ENCODE results near the gene TRABD.
"Not testable (repeated sequence)": the region's sequence is repeated elsewhere in the genome, so short reads cannot be mapped to it uniquely, and the experiment has no call there.

TRABD gene

DNA sequence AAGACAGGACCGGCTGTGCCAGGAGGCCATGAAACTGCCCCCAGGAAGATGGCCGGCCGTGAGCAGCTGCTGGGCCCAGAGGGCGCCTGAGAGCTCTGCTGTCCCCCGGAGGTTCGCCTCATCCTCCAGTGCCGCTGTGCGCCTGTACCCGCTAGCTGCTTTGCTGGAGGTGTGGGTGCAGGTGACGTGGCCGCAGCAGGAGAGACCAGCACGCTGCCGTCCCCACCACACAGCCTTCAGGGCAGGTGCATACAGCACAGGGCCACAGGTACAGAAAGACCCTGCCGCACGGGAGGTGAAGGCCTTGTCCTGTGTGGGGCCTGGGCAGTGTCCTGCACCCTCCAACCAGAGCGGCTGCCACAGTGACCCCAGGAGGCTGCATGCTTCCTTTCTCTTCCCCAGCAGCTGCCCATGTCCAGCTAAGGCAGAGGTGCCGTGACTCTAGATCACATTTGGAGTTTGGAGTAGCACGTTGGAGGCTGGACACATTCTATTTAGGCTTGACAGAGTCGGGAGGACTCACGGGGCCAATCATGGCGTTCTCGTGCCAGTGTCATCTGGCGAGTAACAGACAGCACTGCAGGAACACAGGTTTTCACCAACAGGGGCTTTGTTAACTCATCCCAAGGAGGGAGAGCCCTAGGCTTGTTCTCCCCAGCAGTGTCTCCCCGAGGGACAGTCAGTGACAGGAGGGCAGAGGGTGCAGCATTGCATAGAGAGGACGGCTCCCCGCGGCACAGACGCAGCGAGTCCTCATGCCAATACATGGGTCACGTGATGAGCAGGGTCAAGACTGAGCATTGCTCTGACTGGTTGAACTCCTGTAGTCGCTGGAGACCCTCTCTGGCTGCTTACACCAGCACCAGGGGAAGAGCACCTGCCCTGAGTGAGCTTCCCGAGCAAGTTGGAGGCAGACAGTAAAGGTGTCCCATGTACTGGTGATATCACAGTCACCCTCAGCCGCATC, 33.9 kb upstream of the TRABD start:
- DNase-seq (ENCODE audit: insufficient read length, low spot score) (no peak), FAIRE-seq (no peak)

DNA sequence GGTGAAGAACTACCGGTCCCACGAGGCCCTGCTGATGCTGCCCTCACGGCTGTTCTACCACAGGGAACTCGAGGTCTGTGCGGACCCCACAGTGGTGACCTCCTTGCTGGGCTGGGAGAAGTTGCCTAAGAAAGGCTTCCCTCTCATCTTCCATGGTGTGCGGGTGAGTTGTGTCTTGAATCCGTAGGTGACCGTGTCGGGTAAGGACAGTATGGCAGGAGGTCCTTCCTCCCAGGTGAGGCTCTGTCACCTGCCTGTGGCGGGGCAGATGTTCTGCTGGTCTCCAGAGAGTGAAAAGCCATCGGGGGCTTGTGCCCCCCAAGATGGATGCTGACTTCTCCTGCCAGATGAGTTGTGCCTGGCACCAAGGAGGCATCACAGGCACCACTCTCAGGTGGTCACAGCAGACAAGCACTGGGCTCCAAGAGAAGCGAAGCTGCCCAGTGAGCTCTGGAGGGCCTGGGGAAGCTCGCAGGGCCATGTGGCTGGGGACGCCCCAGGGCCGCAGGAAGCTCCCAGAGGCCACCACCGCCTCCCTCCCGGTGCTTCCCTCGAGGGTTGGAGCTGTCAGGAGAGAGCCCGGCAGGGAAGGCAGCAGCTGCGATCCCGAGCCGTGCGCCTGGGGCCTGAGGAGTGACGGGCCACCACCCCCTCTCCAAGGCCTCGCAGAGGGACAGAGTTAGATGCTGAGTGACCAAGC, 32.5 kb upstream of the TRABD start:
- FAIRE-seq, result no peak

DNA sequence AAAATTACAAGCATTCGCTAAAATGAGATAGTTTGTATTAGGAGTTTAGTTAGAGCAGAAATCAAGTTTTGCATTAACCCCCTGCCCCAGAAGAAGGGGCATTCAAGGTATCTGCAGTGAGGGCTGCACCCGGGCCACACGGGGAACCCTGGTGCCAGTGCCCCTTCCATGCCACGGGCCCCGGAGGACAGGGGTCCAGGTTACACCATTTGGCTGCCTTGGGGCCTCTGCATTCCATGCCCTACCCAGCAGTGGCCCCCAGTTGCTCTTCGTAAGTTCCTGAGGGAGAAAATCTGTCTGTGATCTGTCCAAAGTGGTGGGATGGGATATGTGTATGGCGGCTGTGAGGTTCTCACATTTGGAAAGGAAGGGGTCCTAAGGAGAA, 32.0 kb upstream of the TRABD start:
- DNase-seq (ENCODE audit: insufficient read length, low spot score) (no peak), FAIRE-seq (no peak)

More for the DNA sequence above, 32.5 kb upstream of the TRABD start:
- DNase-seq (ENCODE audit: insufficient read length, low spot score), result no peak

DNA sequence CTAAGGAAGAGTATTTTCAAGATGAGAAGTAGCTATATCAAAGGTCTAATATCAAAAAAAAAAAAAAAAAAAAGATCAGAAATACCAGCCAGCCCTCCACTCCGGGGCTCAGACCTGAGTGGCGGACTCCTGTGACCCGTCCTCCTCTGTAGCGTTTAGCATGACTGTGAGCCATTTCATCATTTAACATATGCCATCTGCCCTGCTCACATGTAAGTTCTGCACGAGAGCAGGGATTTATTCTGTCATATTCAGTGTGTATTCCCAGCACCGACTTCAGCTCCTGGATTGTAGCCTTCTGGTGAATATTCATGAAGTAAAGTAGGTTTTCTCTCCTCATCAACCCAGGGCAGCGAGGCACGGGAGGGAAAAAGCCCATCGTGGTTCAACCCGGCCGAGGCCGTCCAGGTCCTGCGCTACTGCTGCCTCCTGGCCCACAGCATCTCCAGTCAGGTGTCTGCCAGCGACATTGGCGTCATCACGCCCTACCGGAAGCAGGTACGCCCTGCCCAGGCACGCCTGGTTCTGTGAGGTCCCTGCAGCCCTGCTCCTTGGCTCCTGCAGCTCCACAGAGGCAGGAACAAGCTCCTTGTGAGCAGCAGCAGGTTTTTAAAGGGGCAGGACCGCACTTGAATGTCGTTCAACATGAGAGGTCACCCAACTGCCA, 27.9 kb upstream of the TRABD start:
- no peak for FAIRE-seq
- no peak for DNase-seq (ENCODE audit: insufficient read length, low spot score)

DNA sequence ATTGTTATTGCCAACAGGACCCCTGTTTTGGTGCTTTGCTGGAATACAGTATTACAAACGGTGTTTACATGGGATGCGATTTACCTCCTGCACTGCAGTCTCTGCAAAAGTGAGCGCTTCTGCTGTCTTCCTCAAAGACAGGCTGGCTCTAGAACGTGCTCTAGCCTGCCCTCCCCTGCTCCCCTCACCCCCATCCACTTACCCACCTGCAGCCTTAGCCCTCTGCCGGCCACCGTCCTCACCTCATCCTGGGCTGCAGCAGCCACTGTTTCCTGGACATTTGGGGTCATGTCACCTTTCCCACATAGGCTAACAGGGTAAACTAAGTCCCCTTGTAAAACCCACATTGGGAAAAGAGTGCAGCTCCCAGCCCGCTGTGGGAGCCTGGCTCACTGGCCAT, 24.8 kb upstream of the TRABD start:
- FAIRE-seq, result no peak

DNA sequence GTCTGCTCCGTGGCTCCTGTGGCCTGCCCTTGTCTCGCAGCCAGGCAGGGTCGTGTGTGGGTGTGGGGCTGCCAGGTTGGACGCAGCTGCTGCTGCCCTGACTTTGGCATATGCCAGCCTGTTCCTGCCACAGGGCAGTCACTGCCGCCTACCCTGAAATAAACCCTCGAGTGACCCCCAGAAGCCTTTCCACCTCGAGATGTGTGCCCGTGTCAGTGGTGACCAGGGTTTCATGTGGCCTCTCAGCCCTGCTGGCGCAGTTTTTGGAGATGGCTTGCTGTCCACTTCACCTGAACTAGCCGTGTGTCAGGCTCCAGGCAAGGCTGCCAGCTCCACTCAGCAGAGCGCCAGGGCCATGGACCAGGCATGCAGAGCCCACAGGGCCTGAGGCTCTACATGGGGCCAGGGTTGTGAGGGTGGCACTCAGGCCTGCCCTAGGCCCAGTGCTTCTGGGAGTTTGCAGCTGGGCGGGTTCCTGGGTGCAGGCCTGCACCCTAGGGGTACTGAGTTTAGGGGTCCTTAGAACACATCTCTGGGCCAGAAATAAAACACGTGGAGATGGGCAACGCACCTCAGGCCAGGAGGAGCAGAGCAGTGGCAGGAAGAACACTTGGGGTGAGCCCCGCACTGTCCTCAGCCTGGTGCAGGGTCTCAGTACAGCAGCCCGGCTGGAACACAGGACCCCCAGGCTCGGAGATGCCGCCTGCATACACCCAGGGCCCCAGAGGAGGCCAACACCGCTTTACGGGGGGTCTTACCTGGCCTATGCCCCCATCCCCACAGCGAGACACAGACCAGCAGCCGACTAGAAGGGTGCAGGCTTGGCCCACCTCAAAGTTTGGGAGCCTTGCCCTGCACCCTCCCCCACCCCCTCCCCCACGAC, 24.0 kb upstream of the TRABD start:
- DNase-seq (ENCODE audit: insufficient read length, low spot score) (no peak), FAIRE-seq (no peak)

More for the DNA sequence above, 24.8 kb upstream of the TRABD start:
- DNase-seq (ENCODE audit: insufficient read length, low spot score), result no peak

DNA sequence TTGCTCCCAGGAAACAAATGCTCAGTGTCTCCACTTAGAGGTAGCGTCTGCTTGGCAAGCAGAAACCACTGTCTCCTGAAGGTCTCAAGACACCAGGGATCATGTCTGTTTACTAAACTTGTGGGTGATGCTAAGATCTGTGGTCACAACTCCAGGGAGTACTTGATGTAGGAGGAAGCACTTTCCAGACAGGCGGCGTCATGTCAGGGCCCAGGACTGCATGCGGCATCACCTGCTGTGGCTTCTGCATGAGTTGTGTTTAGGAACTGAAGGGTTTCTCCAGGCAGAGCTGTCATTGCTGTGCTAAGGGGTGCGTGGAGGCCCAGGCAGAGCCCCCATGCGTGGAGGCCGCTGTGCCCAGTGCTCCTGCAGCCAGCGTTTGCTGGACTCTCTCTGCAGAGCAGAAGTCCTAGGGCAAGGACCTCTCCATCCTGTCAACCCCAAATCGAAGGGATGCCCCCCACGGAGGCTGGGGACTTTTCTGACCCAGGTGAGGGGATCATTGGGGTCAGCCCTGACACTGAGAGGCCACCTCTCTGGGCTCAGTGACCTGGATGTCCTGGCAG, 23.2 kb upstream of the TRABD start:
- FAIRE-seq (no peak), DNase-seq (ENCODE audit: insufficient read length, low spot score) (no peak)

DNA sequence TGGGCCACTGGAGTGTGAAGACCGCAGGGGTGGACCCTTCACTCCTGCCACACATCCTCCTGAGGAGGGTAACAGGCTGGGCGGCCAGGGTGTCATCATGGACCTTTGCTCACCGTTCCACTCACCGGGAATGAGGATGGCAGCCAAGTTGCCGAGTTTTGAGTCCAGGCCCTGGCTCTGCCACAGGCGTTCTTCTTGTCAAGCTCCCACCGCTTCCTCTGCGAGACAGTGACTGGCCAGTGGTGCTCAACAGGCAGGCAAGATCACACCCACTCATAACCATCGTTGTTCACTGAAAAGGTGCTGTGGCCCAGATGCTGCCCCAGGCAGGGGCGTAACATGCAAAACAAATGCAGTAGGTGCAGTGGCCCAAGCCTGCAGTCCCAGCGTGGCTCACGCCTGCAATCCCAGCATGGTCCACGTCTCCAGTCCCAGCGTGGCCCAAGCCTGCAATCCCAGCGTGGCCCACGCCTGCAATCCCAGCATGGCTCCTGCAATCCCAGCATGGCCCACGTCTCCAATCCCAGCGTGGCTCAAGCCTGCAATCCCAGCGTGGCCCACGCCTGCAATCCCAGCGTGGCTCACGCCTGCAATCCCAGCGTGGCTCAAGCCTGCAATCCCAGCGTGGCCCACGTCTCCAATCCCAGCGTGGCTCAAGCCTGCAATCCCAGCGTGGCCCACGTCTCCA, 20.1 kb upstream of the TRABD start:
- DNase-seq (ENCODE audit: insufficient read length, low spot score) (no peak), FAIRE-seq (no peak)

DNA sequence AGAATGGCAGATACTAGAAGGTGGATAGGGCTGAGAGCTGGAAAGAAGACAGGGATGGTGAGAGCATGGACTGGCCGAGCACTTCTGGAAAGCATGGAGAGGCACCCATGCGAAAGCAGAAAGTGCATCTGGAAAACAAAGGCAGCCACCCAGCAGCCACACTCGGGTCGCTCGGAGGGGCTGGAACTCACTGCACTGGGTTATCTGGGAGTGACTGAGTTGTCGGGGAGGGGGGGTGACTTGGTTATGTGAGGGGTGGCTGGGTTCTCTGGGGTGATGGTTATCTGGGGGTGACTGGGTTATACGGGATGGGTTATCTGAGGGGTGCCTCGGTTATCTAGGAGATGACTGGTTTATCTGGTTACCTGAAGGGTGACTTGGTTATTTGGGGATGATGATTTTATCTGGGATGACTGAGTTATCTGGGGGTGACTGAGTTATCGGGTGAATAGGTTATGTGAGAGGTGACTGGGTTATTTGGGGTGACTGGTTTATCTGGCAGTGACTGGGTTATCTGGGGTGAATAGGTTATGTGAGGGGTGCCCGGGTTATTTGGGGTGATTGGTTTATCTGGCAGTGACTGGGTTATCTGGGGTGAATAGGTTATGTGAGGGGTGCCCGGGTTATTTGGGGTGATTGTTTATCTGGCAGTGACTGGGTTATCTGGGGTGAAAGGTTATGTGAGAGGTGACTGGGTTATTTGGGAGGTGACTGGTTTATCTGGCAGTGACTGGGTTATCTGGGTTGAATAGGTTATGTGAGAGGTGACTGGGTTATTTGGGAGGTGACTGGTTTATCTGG, 17.8 kb upstream of the TRABD start:
- no peak for FAIRE-seq
- DNase-seq (ENCODE audit: insufficient read length, low spot score), result no peak

DNA sequence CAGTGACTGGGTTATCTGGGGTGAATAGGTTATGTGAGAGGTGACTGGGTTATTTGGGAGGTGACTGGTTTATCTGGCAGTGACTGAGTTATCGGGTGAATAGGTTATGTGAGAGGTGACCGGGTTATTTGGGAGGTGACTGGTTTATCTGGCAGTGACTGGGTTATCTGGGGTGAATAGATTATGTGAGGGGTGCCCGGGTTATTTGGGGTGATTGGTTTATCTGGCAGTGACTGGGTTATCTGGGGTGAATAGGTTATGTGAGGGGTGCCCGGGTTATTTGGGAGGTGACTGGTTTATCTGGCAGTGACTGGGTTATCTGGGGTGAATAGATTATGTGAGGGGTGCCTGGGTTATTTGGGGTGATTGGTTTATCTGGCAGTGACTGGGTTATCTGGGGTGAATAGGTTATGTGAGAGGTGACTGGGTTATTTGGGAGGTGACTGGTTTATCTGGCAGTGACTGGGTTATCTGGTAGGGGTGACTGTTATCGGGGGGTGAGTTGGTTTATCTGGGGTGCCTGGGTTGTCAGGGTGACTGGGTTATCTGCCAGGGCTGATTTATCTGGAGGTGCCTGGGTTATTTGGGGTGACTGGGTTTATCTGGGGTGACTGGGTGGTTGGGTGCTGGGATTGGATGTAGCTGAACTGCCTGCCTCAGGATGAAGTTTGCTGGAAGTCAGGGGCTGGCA, 17.1 kb upstream of the TRABD start:
- FAIRE-seq; DNase-seq (ENCODE audit: insufficient read length, low spot score): not testable (repeated sequence)

DNA sequence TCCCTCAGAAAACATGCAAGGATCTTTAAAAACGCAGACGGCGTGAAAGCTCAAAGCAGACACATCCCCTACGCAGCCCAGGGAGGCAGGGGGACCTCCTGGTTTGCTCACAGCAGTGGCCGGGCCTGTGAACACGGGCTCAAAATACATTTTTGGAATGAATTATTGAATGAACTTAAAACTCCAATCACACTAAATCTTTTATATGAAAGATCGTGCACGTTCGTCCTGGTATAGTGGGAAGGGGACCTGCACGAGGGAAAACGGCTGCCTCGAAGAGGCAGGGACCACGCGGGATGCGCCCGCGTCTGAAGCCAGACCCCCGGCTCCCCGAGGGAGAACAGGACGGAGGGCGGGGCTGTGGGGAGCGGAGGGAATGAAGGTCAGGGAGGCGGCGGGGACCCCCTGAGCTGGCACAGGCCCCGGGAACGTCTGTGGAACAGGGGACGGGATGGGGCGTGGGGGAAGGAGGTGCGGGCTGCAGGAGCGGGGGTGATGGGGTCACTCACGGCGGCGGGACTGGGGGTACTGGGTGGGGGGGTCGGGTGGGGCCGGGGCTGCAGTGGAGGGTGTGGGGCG, 16.4 kb upstream of the TRABD start:
- no peak for FAIRE-seq
- no peak for DNase-seq (ENCODE audit: insufficient read length, low spot score)

DNA sequence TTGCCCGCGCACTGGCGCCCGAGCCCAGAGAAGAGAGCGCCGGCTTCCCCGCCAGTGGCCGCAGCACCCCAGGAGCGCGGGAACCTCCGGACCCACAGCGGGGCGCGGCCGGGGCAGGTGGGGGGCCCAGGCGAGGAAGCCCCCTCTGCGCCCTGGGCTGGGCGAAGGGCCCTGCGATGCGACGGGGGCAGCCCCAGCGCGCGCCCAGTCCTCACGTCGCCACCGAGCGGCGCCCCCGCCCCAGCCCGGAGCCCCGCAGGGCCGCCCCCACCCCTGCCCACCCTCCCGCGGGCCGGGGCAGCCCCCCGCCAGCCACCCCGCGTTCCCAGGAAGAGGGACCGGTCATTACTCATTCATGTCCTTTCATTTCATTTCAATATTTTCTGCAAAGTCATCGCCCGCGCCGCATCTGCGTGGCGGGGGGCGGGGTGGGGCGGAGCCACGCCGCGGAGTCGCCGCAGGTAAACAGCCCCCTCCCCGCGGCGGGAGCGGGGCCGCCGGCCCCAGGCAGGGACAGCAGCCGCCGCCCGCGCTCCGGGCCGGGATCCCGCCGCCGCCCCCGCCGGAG, 15.9 kb upstream of the TRABD start:
- FAIRE-seq (no peak), DNase-seq (ENCODE audit: insufficient read length, low spot score) (no peak)

DNA sequence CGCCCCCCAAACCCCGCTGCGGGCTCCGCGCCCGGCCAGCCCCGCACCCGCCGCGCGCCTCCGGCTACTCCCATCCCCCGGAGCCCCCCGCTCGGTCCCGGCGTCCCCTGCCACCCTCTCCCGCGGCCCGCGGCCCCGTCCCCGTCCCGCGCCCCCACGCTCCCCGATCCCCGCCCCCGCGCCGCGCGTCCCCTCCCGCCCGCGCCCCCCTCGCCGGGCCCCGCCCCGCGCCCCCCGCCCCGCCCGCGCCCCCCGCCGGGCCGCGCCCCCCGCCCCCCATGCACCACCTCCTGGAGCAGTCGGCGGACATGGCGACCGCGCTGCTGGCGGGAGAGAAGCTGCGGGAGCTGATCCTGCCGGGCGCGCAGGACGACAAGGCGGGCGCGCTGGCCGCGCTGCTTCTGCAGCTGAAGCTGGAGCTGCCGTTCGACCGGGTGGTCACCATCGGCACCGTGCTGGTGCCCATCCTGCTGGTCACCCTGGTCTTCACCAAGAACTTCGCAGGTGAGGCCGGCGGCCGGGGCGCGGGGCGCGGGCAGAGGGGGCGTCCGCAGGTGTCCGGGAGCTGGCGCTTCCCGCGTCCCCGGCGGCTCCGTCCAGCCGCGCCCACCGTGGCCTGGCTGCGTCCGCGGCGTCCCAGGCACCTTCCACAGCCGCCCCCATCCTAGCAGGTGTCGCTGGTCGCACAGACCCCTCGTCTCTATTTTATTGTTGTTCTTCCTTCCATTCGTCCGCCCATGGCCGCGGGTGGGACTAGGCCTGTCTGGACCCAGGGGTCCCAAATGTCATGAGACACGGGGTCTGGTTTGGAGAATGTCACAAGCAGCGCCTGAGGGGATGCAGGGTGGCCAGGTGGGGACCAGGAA, 15.0 kb upstream of the TRABD start, which contains the start of gene PANX2:
Gene PANX2, plus strand, starts transcription at position 279 of the 866 bp plus-strand sequence. Its CDS starts 0 bp downstream, at position 279.
- FAIRE-seq, result no peak
- no peak for DNase-seq (ENCODE audit: insufficient read length, low spot score)

DNA sequence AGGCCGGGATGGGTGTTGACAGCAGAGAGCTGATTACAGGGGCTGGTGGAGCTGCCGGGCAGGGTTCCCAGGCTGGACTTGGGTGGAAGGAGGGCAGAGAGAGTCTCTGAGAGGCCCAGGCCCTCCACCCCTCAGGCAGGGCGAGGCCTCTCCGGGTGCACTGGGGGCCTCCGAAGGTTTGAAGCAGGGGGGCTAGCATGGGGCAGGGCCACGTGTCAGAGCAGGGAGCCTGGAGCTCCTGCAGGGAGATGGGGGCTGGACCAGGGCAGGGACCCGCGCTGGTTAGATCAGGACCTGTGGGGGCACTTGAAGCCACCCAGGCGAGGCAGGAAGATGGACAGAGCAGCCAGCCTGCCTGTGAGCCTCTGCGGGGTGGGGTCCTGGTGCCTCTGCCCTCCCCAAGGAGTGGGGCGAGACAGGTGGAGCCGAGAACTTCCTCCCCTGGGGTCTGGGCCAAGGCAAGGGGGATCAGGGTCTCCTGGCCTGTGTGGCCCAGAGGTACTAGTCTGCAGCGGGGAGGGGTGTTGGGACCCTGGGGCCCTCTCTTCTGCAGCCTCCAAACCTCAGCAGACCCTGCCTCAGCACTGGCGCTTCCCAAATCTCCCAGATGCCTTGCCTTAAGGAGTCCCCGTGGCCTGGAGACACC, 14.3 kb upstream of the TRABD start:
- no peak for DNase-seq (ENCODE audit: insufficient read length, low spot score)
- no peak for FAIRE-seq

DNA sequence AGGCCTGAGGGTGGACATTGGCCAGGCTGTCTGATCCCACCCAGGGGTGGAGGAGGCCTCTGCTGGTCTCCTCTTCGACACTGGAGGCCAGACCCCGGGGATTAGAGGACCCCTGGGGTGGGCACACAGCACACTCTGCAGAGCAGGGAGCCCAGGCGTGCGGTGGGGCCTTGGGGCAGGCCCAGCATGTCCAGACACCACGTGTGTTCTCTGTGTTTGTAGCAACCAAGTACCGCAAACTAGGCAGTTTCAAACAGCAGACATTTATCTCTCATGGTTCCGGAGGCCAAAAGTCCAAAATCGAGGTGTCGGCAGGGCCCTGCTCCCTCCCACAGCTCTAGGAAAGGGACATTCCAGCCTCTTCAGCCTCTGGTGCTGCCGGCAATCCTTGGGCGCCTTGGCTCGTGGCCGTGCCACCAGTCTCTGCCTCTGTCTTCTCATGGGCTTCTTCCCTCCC, 13.7 kb upstream of the TRABD start:
- FAIRE-seq, result no peak
- no peak for DNase-seq (ENCODE audit: insufficient read length, low spot score)

Measured in GM19239 (cell line).